Measurements from ENCODE around the gene TEX26.

Gene TEX26

GRCh38 chr13:30978981-30979956 lies 46.8 kb downstream of the TEX26 start:
- no peak for DNase-seq

- no peak for DNase-seq
These were observed 50.0 kb downstream of the TEX26 start for GRCh38 chr13:30982506-30982905.

- DNase-seq = no peak
These were observed 50.5 kb downstream of the TEX26 start for GRCh38 chr13:30982906-30983305.

- no peak for DNase-seq
These were observed 51.0 kb downstream of the TEX26 start for GRCh38 chr13:30983431-30983830.

- no peak for DNase-seq
These were observed 52.2 kb downstream of the TEX26 start for GRCh38 chr13:30984620-30985019.

- DNase-seq = no peak
These were observed 53.3 kb downstream of the TEX26 start for GRCh38 chr13:30985637-30986205.

- no peak for DNase-seq
These were observed 58.7 kb downstream of the TEX26 start for GRCh38 chr13:30991184-30991583.

GRCh38 chr13:30991922-30992321 lies 59.5 kb downstream of the TEX26 start:
- no peak for DNase-seq

GRCh38 chr13:30995331-30995730 lies 62.9 kb downstream of the TEX26 start:
- no peak for DNase-seq

GRCh38 chr13:30997697-30998096 lies 65.2 kb downstream of the TEX26 start:
- DNase-seq = no peak

- no peak for DNase-seq
These were observed 66.0 kb downstream of the TEX26 start for GRCh38 chr13:30998136-30999088.

- DNase-seq = no peak
These were observed 68.4 kb downstream of the TEX26 start for GRCh38 chr13:31000889-31001288.

- no peak for DNase-seq
These were observed 69.2 kb downstream of the TEX26 start for GRCh38 chr13:31001647-31002046.

- no peak for DNase-seq
These were observed 72.6 kb downstream of the TEX26 start for GRCh38 chr13:31005066-31005465.

GRCh38 chr13:31007417-31007816 lies 75.0 kb downstream of the TEX26 start:
- DNase-seq = no peak

- DNase-seq = no peak
These were observed 76.1 kb downstream of the TEX26 start for GRCh38 chr13:31008400-31009115.

GRCh38 chr13:31009166-31009565 lies 76.7 kb downstream of the TEX26 start:
- DNase-seq = no peak

GRCh38 chr13:31010296-31010695 lies 77.8 kb downstream of the TEX26 start:
- DNase-seq = no peak

GRCh38 chr13:31011193-31011860 lies 78.9 kb downstream of the TEX26 start:
- no peak for DNase-seq

GRCh38 chr13:31011901-31012654 lies 79.6 kb downstream of the TEX26 start:
- DNase-seq = no peak

- no peak for DNase-seq
These were observed 80.2 kb downstream of the TEX26 start for GRCh38 chr13:31012655-31013024.
